G401 (cell line): Measurements from ENCODE around the gene SLC37A1. TPM values are rescaled to one million over a fixed set of nuclear protein-coding genes. Genes with fewer than 3 reads are reported as not detected.

Experiments used
- DNase-seq: peaks from one replicate; pipeline ENCODE4 v3.0.0-alpha.2; 2015; ENCODE audit warnings: low spot score
- in situ Hi-C: cut with HindIII; loops from 2 replicates; pipeline ENCODE4 v1.10.0; 2016; ENCODE audit warnings: low sequenced_read_pairs, mixed read lengths
- total RNA-seq: library from RNA; depleted of rRNA; stranded (reverse); fragments of >200 nt; shearing (Covaris generic); gene quantifications from 2 replicates; pipeline ENCODE4 v1.2.3, GENCODE V29; 2014

The SLC37A1 gene
- total RNA-seq, 1 experiment from 2014 or later: 0.37 TPM

DNA sequence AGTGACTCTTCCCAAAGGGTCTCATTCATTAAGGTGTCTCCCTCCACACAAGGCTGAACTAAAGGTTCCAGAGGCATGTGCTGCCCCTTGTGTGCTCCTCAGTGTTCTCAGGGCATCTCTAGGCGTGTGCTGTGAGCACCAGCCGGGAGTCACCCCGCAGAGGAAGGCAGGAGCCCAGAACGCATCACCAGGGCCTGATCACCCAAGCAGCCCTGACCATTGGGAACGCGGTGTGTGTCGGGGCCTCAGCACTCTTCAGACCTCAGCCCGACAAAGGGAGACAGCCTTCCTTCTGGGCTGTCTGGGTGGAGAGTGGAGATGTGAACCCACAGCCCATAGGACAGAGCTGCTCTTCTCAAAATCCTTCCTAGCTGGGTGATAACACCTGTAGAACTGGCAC lies 9.1 kb downstream of the SLC37A1 start:
- in situ Hi-C loops: no loop called here

DNA sequence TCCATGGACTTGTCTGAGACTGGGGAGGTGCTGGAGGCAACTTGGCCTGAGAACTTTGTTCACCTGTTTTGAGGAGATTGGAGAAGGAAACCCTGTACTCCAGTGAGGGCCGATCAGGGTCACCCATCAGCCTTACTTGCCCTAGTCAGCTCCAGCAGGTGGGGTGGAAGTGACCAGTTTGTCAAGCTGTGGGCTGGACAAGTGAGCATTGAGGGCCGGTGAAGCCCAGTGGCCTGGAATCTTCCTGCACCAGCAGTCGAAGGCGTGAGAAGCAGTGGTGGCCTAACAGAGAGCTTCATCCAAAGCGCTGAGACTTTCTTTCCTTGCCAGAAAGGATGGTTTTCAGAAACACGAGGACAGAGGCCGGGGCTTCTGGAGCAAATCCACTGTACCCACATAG lies 9.6 kb downstream of the SLC37A1 start:
- in situ Hi-C loops: no loop called here
- no peak for DNase-seq

More for the DNA sequence above, 9.1 kb downstream of the SLC37A1 start:
- no peak for DNase-seq

DNA sequence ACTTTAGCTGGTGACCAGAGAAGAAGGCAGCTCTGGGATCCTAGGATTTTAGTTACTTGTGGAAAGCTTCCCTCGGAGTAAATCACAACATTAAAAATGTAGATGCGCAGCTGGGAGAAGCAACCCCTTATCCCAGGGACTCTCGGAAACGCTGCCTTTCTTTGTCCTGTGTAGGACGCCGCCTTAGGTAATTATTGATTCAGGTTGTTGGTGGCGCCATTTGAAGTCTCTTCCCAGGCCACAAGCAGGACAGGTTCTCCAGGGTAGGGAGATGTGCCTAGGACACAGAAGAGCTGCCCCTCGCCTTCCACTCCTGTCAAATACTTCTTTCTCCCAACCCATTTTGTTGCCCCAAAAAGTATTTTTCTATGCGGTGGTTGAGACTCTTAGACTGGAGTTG lies 10.3 kb downstream of the SLC37A1 start:
- DNase-seq: no peak
- in situ Hi-C loops: no loop called here

DNA sequence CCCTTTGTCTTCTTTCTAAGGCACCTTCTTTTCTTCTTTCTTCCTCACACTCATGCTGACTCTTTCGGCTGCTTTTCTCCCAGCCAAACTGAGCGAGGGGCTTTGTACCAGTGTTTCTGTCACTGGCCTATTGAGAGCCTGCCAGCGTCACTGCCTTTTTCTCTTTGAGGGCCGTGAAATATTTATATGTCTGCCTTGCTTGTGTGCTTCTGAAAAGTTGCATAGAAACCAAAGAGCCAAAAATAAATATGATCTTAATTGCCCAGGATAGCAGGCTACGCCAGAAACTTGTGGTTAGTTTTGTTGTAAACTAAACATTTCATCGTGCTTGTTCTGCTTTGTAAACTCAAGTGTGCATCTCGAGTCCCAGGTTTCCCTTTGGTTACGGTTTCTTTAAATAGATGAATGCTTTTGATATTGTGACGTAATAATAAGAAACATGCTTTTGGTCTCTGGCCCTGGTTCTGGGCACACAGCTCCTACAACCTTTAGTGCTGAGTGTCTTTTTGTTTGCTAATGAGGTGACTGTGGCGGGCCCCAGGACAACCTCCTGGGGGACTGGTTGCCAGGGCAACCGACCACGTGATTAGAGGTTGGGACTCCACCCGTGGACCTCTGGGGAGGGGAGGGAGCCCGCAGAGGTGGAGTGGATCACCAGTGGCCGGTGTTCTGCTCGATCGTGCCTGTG lies 10.8 kb downstream of the SLC37A1 start:
- DNase-seq: peak; percentile 89
- in situ Hi-C loops: no loop called here

DNA sequence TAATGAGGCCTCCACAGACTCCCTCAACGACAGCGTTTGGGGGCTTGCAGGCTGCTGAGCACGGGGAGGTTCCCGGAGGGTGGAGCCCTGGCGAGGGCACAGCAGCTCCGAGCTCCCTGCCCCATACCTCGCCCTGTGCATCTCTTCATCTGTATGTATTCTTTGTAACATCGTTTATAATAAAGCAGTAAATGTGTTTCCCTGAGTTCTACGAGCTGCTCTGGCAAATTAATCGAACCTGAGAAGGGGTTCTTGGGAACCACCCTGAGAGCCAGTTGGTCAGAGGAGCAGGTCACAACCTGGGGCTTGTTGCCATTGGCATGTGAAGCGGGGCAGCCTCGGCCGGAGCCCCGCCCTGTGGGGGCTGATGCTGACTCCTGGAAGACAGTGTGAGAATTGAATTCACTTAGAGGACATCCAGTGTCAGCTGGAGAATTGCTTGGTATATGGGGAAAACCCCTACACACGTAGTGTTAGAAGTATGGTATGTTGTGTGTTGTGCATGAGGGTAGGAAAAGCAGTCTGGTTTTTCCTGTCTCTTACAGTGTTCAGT lies 11.5 kb downstream of the SLC37A1 start:
- peak; percentile 68 for DNase-seq
- in situ Hi-C loops: no loop called here

DNA sequence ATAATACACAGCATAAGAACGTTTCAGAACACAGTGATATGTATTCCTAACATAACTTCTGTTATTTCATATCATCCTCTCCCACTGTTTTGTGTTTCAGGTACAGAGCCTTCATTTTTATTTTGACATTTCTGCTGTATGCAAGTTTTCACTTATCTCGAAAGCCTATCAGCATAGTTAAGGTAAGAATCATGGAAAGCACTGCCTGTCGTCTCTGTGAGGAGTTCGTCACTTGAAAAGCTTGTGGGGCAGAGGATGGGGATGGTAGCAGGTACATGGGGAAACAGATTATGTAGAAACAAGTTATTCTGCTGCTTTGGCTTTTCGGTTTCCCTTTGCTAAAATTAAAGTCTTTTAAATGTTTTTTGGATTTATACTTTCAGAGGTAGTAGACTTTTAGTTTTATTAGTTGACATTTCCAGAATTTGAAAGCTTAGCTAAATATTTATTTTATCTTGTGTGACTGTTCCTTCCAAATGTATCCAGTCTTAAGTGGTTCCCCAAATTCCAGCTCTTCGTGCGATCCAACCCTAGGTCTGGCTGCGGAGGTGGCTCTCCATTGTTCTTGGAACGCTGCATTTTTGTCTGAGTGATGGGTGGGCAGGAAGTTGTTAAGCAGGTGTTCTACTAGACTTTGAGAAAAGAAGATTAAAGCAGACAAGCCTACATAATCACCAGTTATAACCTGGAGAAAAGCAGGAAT lies 12.2 kb downstream of the SLC37A1 start:
- in situ Hi-C loops: no loop called here
- DNase-seq: peak; percentile 39

DNA sequence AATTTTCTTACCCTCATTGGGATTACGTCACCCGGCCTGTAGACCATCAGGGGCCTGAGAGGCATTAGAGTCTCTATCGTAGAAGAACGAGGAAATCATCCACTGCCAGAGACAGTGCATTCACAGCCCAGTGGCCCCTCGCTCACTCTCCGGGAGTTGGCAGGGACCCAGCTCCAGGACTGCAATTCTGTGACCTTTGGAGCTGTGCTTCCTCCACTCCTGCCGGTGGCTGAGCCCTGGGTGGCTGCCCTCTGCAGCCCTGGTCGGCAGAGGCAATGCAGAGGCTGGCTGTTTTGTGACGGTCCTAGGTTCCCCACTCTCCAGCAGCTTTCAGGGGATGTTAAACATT lies 12.7 kb downstream of the SLC37A1 start:
- no peak for DNase-seq
- in situ Hi-C loops: no loop called here

DNA sequence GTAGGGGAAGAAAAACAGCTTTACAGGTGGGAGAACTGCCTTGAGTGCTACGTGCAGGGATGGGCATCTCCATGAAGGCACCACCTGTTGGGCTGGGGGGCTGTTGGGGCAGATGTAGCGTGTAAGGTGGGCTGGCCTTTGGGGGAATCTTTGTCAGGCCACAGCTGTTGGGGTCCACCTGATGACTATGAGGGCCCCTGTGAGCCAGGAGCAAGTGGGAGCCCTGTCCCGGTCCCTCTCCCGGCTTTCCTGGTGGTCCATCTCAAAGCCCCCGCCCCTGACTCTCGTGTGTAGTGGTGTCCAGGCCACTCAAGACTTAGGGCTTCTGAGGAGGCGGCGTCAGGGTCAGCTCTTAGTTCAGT lies 13.5 kb downstream of the SLC37A1 start:
- in situ Hi-C loops: no loop called here
- DNase-seq: no peak

DNA sequence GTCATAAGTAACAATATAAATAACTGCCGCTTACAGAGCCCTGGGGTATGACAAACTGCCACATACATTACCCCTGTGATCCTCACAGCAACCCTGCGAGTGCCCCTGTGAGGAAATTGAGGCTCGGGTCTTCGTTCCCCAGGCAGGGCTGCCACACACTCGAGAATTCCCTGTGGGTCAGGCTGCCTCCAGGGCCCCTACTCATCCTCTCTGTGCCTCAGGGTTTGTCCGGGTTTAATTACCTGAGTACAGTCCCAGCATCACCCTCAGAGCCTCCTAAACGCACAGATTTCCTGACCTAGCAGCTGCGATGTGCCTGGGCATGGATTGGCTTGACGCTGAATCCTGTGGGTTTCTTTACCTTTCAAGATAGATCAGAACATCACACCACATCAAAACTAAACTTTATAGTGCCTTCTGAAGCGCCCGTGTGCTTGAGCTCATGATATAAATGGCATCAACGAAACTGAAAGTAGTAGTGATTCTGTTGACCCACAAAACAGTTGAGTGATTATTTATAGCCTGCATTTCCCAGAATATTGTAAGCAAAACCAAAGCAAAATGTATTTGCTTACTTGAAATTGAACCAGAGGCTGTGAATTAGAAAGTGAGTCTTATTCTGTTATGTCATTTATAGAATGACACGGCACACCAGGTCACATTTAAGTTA lies 14.0 kb downstream of the SLC37A1 start:
- no peak for DNase-seq
- in situ Hi-C loops: no loop called here

DNA sequence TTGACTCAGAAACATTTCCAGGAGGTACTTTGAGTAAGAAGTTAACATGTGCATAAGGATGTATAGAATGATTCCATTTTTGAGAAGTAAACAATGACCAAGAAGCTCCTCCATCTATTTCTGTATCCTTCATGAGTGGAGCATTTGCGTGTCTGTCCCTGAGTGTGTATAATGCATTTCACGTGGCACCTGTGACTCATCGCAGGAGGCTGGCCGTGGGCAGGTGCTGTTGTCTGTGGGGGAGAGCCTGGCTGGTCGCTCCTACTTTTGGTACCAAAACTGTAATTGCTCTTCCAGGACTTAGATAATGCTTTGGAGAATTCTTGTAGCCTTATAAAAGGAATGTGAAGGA lies 16.5 kb downstream of the SLC37A1 start:
- in situ Hi-C loops: no loop called here
- no peak for DNase-seq

DNA sequence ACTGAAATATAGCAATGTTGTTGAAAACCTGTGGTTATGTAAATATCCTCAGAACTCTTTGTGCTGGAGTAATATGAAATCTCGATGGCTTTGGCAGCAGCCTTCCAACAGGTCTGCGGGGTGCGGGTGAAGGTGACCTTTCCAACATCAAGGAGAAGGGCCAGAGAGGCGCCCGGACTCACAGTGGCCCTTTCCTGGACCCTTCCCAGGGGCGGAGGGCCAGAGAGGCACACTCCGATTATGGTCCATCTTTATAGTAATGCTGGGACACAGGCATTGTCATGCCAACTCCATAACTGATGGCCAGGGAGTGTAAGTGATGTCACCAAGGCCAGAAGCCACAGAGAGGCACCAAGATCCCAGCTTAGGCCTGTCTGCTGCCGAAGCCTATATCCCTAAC lies 18.1 kb downstream of the SLC37A1 start:
- DNase-seq: no peak
- in situ Hi-C loops: no loop called here

DNA sequence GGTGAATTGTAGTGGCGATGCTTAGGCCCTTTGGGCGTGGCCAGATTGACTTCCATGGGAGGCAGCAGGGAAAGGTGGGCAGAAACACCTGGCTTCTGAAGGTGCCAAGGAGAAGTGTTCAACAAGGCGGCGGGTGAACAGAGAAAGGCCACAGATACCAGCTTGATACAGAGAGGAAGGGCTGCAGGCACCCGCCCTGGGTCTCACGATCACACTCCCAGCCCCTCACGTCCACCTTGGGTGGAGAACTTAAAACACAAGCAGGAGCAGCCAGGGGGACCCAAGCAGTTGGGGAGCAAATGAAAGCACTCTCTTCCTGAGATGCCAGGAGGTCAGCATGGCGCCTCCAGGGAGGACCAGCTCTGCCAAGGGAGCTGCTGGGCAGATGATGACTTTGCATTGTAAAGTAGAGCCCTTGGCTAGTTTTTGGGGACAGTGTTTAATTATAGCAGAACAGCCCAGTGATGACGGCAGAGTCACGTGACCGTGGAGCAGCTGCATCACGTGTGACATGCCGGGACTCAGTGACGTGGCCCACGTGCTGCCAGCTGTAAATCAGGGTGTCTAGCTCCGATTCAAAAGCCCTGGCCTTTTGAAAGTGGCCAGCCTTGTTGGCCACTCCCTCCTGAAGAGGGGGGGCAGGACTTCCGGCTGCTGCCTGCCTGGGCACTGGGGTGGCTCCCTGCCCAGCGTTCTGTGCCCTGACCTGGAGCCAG lies 19.0 kb downstream of the SLC37A1 start:
- DNase-seq: no peak
- in situ Hi-C loops: no loop called here

DNA sequence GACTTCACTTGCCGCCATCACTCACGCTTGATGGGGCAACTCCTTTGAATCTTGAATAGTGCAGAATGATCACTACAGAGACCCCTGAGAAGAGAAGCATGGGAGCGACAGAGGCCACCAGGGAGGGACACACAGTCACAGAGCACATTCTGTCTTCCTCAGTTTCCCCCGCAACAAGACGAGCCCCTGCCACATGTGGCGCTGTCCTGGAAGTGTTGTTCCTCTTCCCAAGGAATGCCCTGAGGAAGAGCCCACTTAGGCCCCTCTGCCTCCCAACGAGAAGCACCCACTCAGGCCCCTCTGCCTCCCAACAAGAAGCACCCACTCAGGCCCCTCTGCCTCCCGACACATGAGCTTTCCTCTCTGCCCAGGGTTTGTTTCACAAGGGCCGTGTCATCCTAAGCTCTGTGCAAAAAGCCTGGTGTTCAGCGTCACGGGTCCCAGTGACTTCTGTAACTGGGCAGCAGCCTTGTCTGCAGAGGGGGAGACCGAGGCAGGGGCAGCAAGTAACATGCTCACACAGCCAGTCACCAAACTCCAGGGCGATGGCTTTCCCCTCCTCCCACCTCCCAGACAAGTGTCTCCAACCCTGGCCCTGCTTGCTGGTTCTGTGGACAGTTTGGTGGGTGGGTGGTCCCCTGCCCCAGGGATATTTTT lies 19.8 kb downstream of the SLC37A1 start:
- in situ Hi-C loops: no loop called here
- no peak for DNase-seq

DNA sequence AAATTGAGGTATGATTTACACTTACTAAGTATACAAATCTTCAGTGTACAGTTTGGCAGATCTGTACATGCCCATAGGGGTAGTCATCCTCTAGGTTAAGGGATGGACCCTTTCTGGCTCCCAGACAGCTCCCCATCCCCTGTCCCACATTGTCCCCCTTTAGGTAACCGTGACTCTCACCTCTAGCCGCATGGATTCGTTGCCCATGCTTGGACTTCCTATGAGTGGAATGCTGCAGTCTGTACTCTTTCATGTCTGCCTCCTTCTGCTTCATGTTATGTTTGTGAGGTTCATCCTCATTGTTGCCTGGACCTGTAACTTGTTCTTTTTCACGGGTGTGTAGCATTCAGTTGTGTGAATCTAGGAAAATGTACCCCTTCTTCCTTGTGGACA lies 20.3 kb downstream of the SLC37A1 start:
- in situ Hi-C loops: no loop called here
- no peak for DNase-seq

DNA sequence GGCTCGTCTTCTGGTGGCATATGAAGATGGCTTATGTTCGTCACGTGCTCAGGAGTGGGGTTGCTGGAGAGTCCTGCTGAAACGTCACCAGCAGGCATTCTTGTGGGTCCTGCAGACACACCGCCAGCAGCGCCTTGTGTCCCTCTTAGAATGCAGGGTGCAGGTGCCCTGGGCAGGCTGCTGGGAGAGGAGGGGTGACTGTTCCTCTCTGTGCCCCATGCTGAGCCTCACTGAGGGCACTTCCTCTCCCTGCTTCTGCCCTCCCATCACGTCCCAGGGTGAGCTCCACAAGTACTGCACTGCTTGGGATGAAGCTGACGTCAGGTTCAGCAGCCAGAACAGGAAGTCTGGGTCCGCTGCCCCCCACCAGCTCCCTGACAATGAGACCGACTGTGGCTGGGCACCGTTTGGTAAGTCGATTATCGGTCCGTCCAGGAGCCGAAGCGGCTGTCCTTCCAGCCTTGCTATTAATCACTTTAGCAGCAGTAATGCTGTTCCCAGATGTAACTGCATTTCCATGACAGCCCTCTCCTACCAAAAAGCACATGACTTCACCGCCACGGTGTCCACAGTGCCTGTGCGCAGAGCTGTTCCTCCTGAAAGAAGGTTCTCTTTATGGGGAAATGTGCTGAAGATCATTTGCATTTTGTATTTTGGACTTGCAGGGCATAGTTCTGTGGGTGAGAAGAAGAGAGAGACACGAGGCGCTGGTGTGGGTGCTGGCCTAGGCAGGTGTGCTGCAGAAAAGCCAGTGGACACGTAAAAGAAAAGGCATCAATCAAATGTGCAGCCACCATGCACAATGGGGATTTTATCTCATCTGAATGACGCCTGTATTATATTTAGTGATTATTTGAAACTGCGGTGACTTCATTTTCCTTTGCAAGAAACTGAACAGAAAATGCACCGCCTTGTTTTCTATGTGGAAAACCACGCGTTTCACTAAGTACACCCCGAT lies 21.0 kb downstream of the SLC37A1 start:
- DNase-seq: no peak

DNA sequence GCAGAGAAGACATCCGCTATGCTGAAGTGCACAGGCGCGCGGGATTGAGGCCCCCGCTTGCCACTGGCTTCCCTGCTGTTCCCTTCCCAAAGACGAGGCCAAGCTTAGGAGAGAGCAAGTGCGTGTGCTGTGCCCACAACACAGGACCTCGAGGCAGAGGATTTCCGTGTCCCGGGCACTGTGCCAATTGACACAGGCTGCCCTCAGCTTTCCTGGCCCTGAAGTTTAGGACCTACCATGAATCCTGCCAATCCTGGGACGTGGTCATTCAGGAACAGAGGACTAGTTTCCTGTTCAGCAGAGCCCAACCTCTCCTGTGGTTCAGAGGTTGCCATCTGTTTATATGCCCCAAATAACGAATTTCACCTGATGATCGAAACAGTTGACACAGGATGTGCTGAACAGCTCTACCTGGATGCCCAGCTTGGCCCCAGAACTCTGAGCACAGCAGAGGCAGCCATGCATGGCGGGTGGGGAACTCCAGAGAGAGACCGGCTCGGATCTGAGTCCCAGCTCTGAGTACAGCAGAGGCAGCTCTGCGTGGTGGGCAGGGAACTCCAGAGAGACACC lies 22.0 kb downstream of the SLC37A1 start:
- DNase-seq: no peak
- in situ Hi-C loops: no loop called here

More for the DNA sequence above, 21.0 kb downstream of the SLC37A1 start:
- in situ Hi-C loops: no loop called here

DNA sequence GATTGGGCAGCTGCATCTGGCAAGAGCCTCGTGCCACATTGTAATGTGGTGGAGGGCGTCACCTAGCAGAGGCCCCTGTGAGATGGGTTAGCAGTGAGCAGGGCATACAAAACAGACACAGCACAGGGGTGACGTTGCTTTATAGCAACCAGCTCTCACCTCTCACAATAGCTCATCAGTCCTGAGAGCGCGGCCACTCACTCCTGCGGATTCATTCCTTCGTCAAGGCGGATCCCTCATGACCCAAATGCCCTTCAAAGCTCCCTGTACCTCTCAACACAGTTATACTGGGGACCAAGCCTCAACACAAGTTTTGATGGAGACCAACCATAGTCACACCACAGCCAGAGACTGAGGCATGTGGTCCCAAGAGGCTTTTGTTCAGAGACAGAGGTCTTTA lies 22.9 kb downstream of the SLC37A1 start:
- no peak for DNase-seq
- in situ Hi-C loops: no loop called here

DNA sequence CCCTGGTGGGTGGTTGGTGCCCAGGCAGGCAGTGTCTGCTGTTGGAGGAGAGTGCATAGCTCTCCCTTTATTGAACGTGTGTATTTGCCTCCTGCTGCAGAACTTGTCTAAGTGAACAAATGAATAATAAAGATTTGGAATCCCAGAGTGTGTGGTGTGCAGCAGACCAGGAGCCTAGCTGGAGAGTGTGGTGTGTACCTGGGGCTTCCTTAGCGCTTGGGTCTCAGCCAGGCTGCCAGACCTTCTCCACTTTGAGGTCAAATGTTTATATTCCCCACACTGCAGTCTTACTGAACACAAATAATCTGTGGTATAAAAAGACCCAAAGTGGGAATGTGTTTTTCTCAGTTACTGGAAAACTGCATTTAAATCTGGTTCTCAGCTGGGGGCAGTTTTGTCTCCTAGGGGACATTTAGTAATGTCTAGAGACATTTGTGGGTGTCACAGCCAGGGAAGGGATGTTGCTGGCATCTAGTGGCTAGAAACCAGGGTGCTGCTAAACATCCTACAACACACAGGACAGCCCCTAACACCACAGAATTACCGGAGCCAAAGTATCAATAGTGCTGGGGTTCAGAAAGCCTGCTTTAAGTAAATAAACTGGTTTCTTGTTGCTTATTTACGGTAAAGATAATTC lies 23.6 kb downstream of the SLC37A1 start:
- in situ Hi-C loops: no loop called here
- DNase-seq: no peak
